ENCODE results near the gene HSD17B3. TPM values are rescaled to one million over a fixed set of nuclear protein-coding genes. Genes with fewer than 3 reads are reported as not detected.
A peak's percentile ranks its signal among the peaks of the same experiment; 100 is the strongest.

Gene HSD17B3
- total and polyA plus RNA-seq, 8 donors: 0.55 to 4.6 (median 2.0) TPM; not detected in 4

DNA sequence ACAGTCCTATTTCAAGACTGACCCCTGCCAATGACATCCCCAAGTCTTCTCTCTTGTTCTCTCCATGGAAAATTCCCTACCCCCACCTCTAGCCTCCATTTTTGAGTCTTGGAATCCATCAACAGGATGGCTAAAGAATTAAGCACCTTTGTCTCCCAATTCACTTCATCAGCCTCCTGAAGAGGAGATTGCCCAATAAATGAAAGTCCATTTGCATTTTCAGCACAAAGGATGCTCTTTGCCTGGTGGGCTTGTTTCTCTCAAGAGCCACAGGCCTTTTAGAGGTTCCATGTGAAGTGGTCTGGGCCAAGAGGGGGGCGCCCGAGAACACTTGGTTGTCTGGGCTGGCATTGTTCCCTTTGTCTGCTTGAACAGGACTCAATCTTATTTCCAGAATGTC is 12.6 kb downstream of the HSD17B3 start:
- TF ChIP-seq EP300 (IDR thresholded peaks at IDR 0.05) (no peak), POLR2AphosphoS5 (IDR thresholded peaks at IDR 0.05) (no peak), POLR2A (IDR thresholded peaks at IDR 0.05) (no peak)
- TF ChIP-seq, protein P1, sequence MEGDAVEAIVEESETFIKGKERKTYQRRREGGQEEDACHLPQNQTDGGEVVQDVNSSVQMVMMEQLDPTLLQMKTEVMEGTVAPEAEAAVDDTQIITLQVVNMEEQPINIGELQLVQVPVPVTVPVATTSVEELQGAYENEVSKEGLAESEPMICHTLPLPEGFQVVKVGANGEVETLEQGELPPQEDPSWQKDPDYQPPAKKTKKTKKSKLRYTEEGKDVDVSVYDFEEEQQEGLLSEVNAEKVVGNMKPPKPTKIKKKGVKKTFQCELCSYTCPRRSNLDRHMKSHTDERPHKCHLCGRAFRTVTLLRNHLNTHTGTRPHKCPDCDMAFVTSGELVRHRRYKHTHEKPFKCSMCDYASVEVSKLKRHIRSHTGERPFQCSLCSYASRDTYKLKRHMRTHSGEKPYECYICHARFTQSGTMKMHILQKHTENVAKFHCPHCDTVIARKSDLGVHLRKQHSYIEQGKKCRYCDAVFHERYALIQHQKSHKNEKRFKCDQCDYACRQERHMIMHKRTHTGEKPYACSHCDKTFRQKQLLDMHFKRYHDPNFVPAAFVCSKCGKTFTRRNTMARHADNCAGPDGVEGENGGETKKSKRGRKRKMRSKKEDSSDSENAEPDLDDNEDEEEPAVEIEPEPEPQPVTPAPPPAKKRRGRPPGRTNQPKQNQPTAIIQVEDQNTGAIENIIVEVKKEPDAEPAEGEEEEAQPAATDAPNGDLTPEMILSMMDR (IDR thresholded peaks at IDR 0.05): no peak
- H3K36me3 ChIP-seq: no peaks in the 10 kb centered on the region
- H3K27me3 ChIP-seq: no peaks in the 10 kb centered on the region
- 81 to 98% (median 86%) methylated on average over 2 of the region's 2 CpGs for WGBS, 5 donors
- DNase-seq: no peak
- no peak overlapping the region for H3K27ac ChIP-seq
- peaks cover 0 to 2% (median 1%) of the 10 kb centered on the region in 4 donors for H3K9me3 ChIP-seq
- no peak overlapping the region for H3K4me3 ChIP-seq
- H3K4me1 ChIP-seq: no peaks in the 10 kb centered on the region
- intact Hi-C loops (cut with DNase I; ENCODE audit: low total_unique reads): no loop called here

- no peak overlapping the region for H3K27ac ChIP-seq
- no peak for DNase-seq
- H3K27me3 ChIP-seq: no peaks in the 10 kb centered on the region
- no peaks in the 10 kb centered on the region for H3K36me3 ChIP-seq
- H3K4me3 ChIP-seq: no peak overlapping the region
- intact Hi-C loops (cut with DNase I; ENCODE audit: low total_unique reads): no loop called here
- H3K4me1 ChIP-seq: no peaks in the 10 kb centered on the region
- peaks cover 0 to 7% (median 2%) of the 10 kb centered on the region in 4 donors for H3K9me3 ChIP-seq
- TF ChIP-seq, protein P1 (IDR thresholded peaks at IDR 0.05): no peak
- no peak for TF ChIP-seq EP300 (IDR thresholded peaks at IDR 0.05)
- no peak for TF ChIP-seq POLR2AphosphoS5 (IDR thresholded peaks at IDR 0.05)
- WGBS, 5 donors: 81 to 96% (median 89%) methylated on average over 6 of the region's 6 CpGs
These were observed 20.3 kb downstream of the HSD17B3 start for GRCh38 chr9:96281641-96282040.

DNA sequence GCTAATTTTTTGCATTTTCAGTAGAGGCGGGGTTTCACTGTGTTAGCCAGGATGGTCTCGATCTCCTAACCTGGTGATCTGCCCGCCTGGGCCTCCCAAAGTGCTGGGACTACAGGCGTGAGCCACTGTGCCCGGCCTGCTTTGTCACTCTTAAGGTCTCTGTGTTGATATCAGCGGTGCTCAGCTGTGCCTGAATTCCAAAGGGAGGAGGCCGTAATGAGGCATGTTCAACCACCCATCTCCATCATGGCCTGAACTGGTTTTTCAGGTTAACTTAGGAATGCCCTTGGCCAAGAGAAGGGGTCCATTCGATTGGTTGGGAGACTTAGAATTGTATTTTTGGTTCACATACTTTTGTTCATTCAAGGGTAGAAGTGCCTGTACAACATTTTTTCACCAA is 22.0 kb downstream of the HSD17B3 start:
- H3K36me3 ChIP-seq: no peaks in the 10 kb centered on the region
- H3K4me3 ChIP-seq: no peak overlapping the region
- no peak for TF ChIP-seq EP300 (IDR thresholded peaks at IDR 0.05)
- TF ChIP-seq, protein P1 (IDR thresholded peaks at IDR 0.05): no peak
- TF ChIP-seq POLR2A (IDR thresholded peaks at IDR 0.05): no peak
- no peak for TF ChIP-seq POLR2AphosphoS5 (IDR thresholded peaks at IDR 0.05)
- H3K9me3 ChIP-seq: peaks cover 0 to 16% (median 9%) of the 10 kb centered on the region in 4 donors
- DNase-seq: peak in 1 of 2 donors; percentile 36
- H3K4me1 ChIP-seq: no peaks in the 10 kb centered on the region
- no peak overlapping the region for H3K27ac ChIP-seq
- no peaks in the 10 kb centered on the region for H3K27me3 ChIP-seq
- WGBS, 5 donors: 60 to 80% (median 69%) methylated on average over 6 to 8 of the region's 8 CpGs
- intact Hi-C loops (cut with DNase I; ENCODE audit: low total_unique reads): no loop called here

DNA sequence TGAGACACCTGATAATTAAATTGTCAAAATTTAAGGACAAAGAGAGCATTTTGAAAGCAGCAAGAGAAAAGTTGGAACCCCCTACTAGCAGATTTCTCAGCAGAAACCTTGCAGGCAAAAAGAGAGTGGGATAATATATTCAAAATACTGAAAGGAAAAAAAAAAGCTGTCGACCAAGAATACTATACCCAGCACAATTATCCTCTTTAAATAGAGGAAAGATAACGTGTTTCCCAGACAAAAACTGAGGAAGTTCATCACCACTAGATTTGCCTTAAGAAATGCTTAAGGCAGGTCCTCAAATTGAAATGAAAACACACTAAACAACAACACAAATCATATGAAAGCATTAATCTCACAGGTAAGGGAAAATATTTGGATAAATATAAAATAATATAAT is 27.0 kb downstream of the HSD17B3 start:
- WGBS, 5 donors: 62 to 83% (median 68%) methylated on average over 2 of the region's 2 CpGs
- peaks cover 3 to 27% (median 20%) of the 10 kb centered on the region in 4 donors for H3K9me3 ChIP-seq
- no peak for DNase-seq
- H3K36me3 ChIP-seq: no peaks in the 10 kb centered on the region
- H3K4me3 ChIP-seq: no peak overlapping the region
- H3K27ac ChIP-seq: no peak overlapping the region
- intact Hi-C loops (cut with DNase I; ENCODE audit: low total_unique reads): no loop called here
- no peaks in the 10 kb centered on the region for H3K27me3 ChIP-seq
- no peak for TF ChIP-seq POLR2AphosphoS5 (IDR thresholded peaks at IDR 0.05)
- no peak for TF ChIP-seq POLR2A (IDR thresholded peaks at IDR 0.05)
- no peak for TF ChIP-seq EP300 (IDR thresholded peaks at IDR 0.05)
- TF ChIP-seq, protein P1 (IDR thresholded peaks at IDR 0.05): no peak
- H3K4me1 ChIP-seq: no peaks in the 10 kb centered on the region
